Liver (tissue), 3 donors: ENCODE results near the gene WDR81.

ENCODE experiments used
- FOXA1 ChIP-seq: IDR thresholded peaks from 2 replicates; pipeline ENCODE4 v1.6.1; 2016; ENCODE audit warnings: antibody characterized with exemption
- JUND ChIP-seq, 2 donors: IDR thresholded peaks; 2 replicates each; pipeline ENCODE4 v1.6.1; 2016; ENCODE audit warnings: antibody characterized with exemption in 2 of 2
- RAD21 ChIP-seq, 2 donors: IDR thresholded peaks; 2 replicates each; pipeline ENCODE4 v1.6.1; 2016; ENCODE audit warnings: antibody characterized with exemption in 2 of 2, mild to moderate bottlenecking in 2 of 2
- SP1 ChIP-seq: IDR thresholded peaks from 2 replicates; pipeline ENCODE4 v1.6.1; 2018; ENCODE audit warnings: antibody characterized with exemption, mild to moderate bottlenecking
- TAF1 ChIP-seq: conservative IDR thresholded peaks from 2 replicates; pipeline ENCODE4 v1.6.1; 2016; ENCODE audit warnings: antibody characterized with exemption, mild to moderate bottlenecking
- TF ChIP-seq, protein P1 (sequence below): fragments of 150-350 bp; IDR thresholded peaks from 2 replicates; pipeline ENCODE4 v1.5.1; 2017; ENCODE audit warnings: improper control_type of control experiment, low read depth, low read length; ENCODE audit not compliant: missing input control
- TF ChIP-seq, protein P2 (sequence below): IDR thresholded peaks from 2 replicates; pipeline ENCODE4 v1.6.1; 2016; ENCODE audit warnings: antibody characterized with exemption
- TF ChIP-seq, protein P3 (sequence below): IDR thresholded peaks from 2 replicates; pipeline ENCODE4 v1.6.1; 2016; ENCODE audit warnings: antibody characterized with exemption
- donor health status: healthy.
- donor health status: healthy.

DNA sequence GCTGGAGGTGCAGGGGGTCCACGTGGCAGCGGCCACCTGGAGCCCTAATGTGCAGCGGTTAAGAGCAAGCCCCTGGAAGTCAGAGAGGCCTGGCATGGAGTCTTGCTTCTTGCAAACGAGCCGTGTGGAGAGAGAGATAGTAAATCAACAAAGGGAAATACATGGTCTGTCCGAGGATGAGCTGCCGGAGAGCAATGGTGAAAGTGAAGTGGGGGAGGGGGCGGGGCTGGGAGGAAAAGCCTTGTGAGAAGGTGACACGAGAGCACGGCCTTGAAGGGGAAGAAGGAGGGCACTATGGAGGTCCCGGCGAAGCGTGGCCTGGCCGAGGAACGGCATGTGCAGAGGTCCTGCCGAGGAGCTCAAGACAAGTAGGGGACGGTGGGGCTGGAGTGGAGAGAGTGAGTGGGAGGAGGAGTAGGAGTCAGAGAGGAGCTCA, 31.3 kb downstream of the WDR81 start:
- TF ChIP-seq, protein P1, sequence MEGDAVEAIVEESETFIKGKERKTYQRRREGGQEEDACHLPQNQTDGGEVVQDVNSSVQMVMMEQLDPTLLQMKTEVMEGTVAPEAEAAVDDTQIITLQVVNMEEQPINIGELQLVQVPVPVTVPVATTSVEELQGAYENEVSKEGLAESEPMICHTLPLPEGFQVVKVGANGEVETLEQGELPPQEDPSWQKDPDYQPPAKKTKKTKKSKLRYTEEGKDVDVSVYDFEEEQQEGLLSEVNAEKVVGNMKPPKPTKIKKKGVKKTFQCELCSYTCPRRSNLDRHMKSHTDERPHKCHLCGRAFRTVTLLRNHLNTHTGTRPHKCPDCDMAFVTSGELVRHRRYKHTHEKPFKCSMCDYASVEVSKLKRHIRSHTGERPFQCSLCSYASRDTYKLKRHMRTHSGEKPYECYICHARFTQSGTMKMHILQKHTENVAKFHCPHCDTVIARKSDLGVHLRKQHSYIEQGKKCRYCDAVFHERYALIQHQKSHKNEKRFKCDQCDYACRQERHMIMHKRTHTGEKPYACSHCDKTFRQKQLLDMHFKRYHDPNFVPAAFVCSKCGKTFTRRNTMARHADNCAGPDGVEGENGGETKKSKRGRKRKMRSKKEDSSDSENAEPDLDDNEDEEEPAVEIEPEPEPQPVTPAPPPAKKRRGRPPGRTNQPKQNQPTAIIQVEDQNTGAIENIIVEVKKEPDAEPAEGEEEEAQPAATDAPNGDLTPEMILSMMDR = no peak
- TF ChIP-seq FOXA1 = no peak
- no peak for TF ChIP-seq JUND (IDR thresholded peaks at IDR 0.05)
- no peak for TF ChIP-seq SP1
- TF ChIP-seq, protein P2, sequence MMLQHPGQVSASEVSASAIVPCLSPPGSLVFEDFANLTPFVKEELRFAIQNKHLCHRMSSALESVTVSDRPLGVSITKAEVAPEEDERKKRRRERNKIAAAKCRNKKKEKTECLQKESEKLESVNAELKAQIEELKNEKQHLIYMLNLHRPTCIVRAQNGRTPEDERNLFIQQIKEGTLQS = no peak
- no peak for TF ChIP-seq RAD21 (IDR thresholded peaks at IDR 0.05)
- TF ChIP-seq, protein P3, sequence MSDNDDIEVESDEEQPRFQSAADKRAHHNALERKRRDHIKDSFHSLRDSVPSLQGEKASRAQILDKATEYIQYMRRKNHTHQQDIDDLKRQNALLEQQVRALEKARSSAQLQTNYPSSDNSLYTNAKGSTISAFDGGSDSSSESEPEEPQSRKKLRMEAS = no peak
- TF ChIP-seq TAF1 = no peak
